Upper lobe of left lung (tissue), 4 donors: ENCODE measurements around the gene MRPL23.

Source experiments
- CTCF ChIP-seq, 6 experiments: fragments of 450-650 bp in 4 of 6; fragments of 200-600 bp in 2 of 6; sonication (generic) in 2 of 6; IDR thresholded peaks; one replicate each; pipeline ENCODE4 v1.5.1; 2016 to 2019; ENCODE audit warnings: antibody characterized with exemption in 6 of 6
- EP300 ChIP-seq, 4 donors: sonication (generic); formaldehyde crosslinking; IDR thresholded peaks; one replicate each; pipeline ENCODE4 v1.5.1; 2017; ENCODE audit warnings: antibody characterized with exemption in 4 of 4, control low read depth in 2 of 4
- POLR2A ChIP-seq, 4 donors: fragments of 450-650 bp; IDR thresholded peaks; one replicate each; pipeline ENCODE4 v1.5.1; 2016 to 2017; ENCODE audit warnings: antibody characterized with exemption in 4 of 4, mild to moderate bottlenecking in 2 of 4
- POLR2AphosphoS5 ChIP-seq, 2 donors: sonication (generic); formaldehyde crosslinking; IDR thresholded peaks; one replicate each; pipeline ENCODE4 v1.5.1; 2017; ENCODE audit warnings: antibody characterized with exemption in 2 of 2

- TF ChIP-seq CTCF (IDR thresholded peaks at IDR 0.05) (no peak), POLR2AphosphoS5 (IDR thresholded peaks at IDR 0.05) (no peak), EP300 (IDR thresholded peaks at IDR 0.05) (no peak), POLR2A (IDR thresholded peaks at IDR 0.05) (no peak)
Observed at GRCh38 chr11:1975185-1975584, 28.1 kb downstream of the MRPL23 start.
